NK-92 (cell line): ENCODE data around the gene MPG.
"Not testable (repeated sequence)": the region's sequence is repeated elsewhere in the genome, so short reads cannot be mapped to it uniquely, and the experiment has no call there.

ENCODE experiments used
- DNase-seq: peaks from one replicate; lab custom pipeline; 2025; ENCODE audit not compliant: unreplicated experiment; lab: John Stamatoyannopoulos, UW

The MPG gene

GRCh38 chr16:112153-112840 lies 34.3 kb downstream of the MPG start:
- DNase-seq: no peak

- DNase-seq: no peak
These were observed 36.3 kb downstream of the MPG start for GRCh38 chr16:114327-114726.

- DNase-seq: no peak
These were observed 38.0 kb downstream of the MPG start for GRCh38 chr16:116015-116414.

- DNase-seq: no peak
These were observed 39.6 kb downstream of the MPG start for GRCh38 chr16:117379-118365.

- no peak for DNase-seq
These were observed 40.8 kb downstream of the MPG start for GRCh38 chr16:118857-119256.

- DNase-seq: no peak
These were observed 41.3 kb downstream of the MPG start for GRCh38 chr16:119295-119694.

GRCh38 chr16:119835-120491 lies 41.9 kb downstream of the MPG start:
- DNase-seq: no peak

GRCh38 chr16:120756-121155 lies 42.7 kb downstream of the MPG start:
- DNase-seq: no peak

GRCh38 chr16:122361-122760 lies 44.3 kb downstream of the MPG start:
- DNase-seq: no peak

GRCh38 chr16:123558-124350 lies 45.7 kb downstream of the MPG start:
- not testable (repeated sequence) for DNase-seq

GRCh38 chr16:125011-125410 lies 47.0 kb downstream of the MPG start:
- no peak for DNase-seq

- no peak for DNase-seq
These were observed 51.0 kb downstream of the MPG start for GRCh38 chr16:129075-129474.

- no peak for DNase-seq
These were observed 52.6 kb downstream of the MPG start for GRCh38 chr16:130533-131173.

GRCh38 chr16:132120-132519 lies 54.1 kb downstream of the MPG start:
- no peak for DNase-seq

- DNase-seq: no peak
These were observed 55.7 kb downstream of the MPG start for GRCh38 chr16:133716-134115.
